ENCODE measurements around the gene TNNC2.
"Not testable (repeated sequence)": the region's sequence is repeated elsewhere in the genome, so short reads cannot be mapped to it uniquely, and the experiment has no call there.

GRCh38 chr20:45797510-45797909 is 29.6 kb downstream of the TNNC2 start:
- TF ChIP-seq CTCF, EP300, POLR2A (IDR thresholded peaks at IDR 0.05): not testable (repeated sequence)
